ENCODE data around the gene VGLL3.
"Not testable (repeated sequence)": the region's sequence is repeated elsewhere in the genome, so short reads cannot be mapped to it uniquely, and the experiment has no call there.

VGLL3 gene

GRCh38 chr3:86989006-86989405, 1.9 kb downstream of the VGLL3 start:
- DNase-seq, result no peak

- DNase-seq, result no peak
These were observed 2.7 kb downstream of the VGLL3 start for GRCh38 chr3:86988235-86988634.

GRCh38 chr3:86987421-86987715, 3.6 kb downstream of the VGLL3 start:
- no peak for DNase-seq

- no peak for DNase-seq
These were observed 4.1 kb downstream of the VGLL3 start for GRCh38 chr3:86986671-86987420.

- DNase-seq, result no peak
These were observed 5.6 kb downstream of the VGLL3 start for GRCh38 chr3:86985181-86985826.

- DNase-seq, result no peak
These were observed 6.7 kb downstream of the VGLL3 start for GRCh38 chr3:86984271-86984670.

GRCh38 chr3:86982883-86983282, 8.1 kb downstream of the VGLL3 start:
- DNase-seq, result no peak

- DNase-seq, result no peak
These were observed 12.8 kb downstream of the VGLL3 start for GRCh38 chr3:86978111-86978551.

GRCh38 chr3:86976219-86976618, 14.7 kb downstream of the VGLL3 start:
- DNase-seq, result no peak

GRCh38 chr3:86974177-86974576, 16.8 kb downstream of the VGLL3 start:
- not testable (repeated sequence) for DNase-seq

GRCh38 chr3:86973440-86973839, 17.5 kb downstream of the VGLL3 start:
- no peak for DNase-seq

- DNase-seq, result peak; percentile 19
These were observed 21.3 kb downstream of the VGLL3 start for GRCh38 chr3:86969500-86970189.

- no peak for DNase-seq
These were observed 22.6 kb downstream of the VGLL3 start for GRCh38 chr3:86968244-86968932.

- no peak for DNase-seq
These were observed 23.9 kb downstream of the VGLL3 start for GRCh38 chr3:86967062-86967461.

GRCh38 chr3:86965166-86965565, 25.8 kb downstream of the VGLL3 start:
- DNase-seq, result no peak

GRCh38 chr3:86963611-86964010, 27.3 kb downstream of the VGLL3 start:
- DNase-seq, result no peak

GRCh38 chr3:86961297-86961696, 29.7 kb downstream of the VGLL3 start:
- no peak for DNase-seq

- no peak for DNase-seq
These were observed 30.4 kb downstream of the VGLL3 start for GRCh38 chr3:86960550-86960949.

- no peak for DNase-seq
These were observed 32.4 kb downstream of the VGLL3 start for GRCh38 chr3:86958534-86958933.

GRCh38 chr3:86954747-86955146, 36.2 kb downstream of the VGLL3 start:
- no peak for DNase-seq

GRCh38 chr3:86954226-86954625, 36.7 kb downstream of the VGLL3 start:
- peak; percentile 73 for DNase-seq

GRCh38 chr3:86951322-86951721, 39.6 kb downstream of the VGLL3 start:
- DNase-seq, result no peak

GRCh38 chr3:86950717-86951116, 40.2 kb downstream of the VGLL3 start:
- no peak for DNase-seq

GRCh38 chr3:86949850-86950249, 41.1 kb downstream of the VGLL3 start:
- DNase-seq, result no peak

All from NCI-H526 treated with DMSO at 0.1 percent for 48 hours (cell line).